ENCODE results near the gene PEAK1. TPM values are rescaled to one million over a fixed set of nuclear protein-coding genes. Genes with fewer than 3 reads are reported as not detected.

Gene PEAK1
- total RNA-seq, 4 donors from 2014 or later, result 51.1 to 82.2 (median 58.1) TPM

- TF ChIP-seq POLR2A (IDR thresholded peaks at IDR 0.05), result no peak
- TF ChIP-seq EP300 (IDR thresholded peaks at IDR 0.05; ENCODE audit: low read depth), result no peak
- no peak for TF ChIP-seq POLR2AphosphoS5 (IDR thresholded peaks at IDR 0.05)
- TF ChIP-seq CTCF (IDR thresholded peaks at IDR 0.05), result no peak
- no peak for DNase-seq
- 50 to 69% methylated on average over 4 to 8 of the region's 8 CpGs for WGBS, 2 donors (ENCODE audit: low coverage in 1 of 2)
- Histone ChIP-seq H3K4me3 (peak overlapping the region in 3 of 4 donors; percentile 93 to 99 (median 94)), H3K9me3 (no peaks in the 10 kb centered on the region), H3K27ac (peak overlapping the region; percentile 96 to 98 (median 97)), H3K4me1 (peaks cover 0 to 54% (median 37%) of the 10 kb centered on the region in 4 donors), H3K27me3 (no peaks in the 10 kb centered on the region), H3K36me3 (no peaks in the 10 kb centered on the region)
- intact Hi-C loops (cut with DNase I; ENCODE audit: low total_unique reads), result loop anchor here (2.0 kb wide), 1 partner anchor 78 kb away; no protein-coding TSS in a partner anchor
- in situ Hi-C loops (cut with MboI; ENCODE audit: low pct_ligation_motif_present in 1 of 4, low pct_unique_long_range_greater_than_20kb in 1 of 4, low sequenced_read_pairs in 3 of 4), result no loop called here
Observed at GRCh38 chr15:77418391-77418965, 1.4 kb downstream of the PEAK1 start.

- Histone ChIP-seq H3K27ac (peak overlapping the region in 3 of 4 donors; percentile 97 to 98 (median 97)), H3K4me3 (no peak overlapping the region), H3K27me3 (no peaks in the 10 kb centered on the region), H3K36me3 (no peaks in the 10 kb centered on the region), H3K4me1 (peaks cover 0 to 45% (median 36%) of the 10 kb centered on the region in 4 donors), H3K9me3 (no peaks in the 10 kb centered on the region)
- TF ChIP-seq POLR2A (IDR thresholded peaks at IDR 0.05) (no peak), POLR2AphosphoS5 (IDR thresholded peaks at IDR 0.05) (no peak)
- in situ Hi-C loops (cut with MboI; ENCODE audit: low pct_ligation_motif_present in 1 of 4, low pct_unique_long_range_greater_than_20kb in 1 of 4, low sequenced_read_pairs in 3 of 4) (no loop called here), intact Hi-C loops (cut with DNase I; ENCODE audit: low total_unique reads) (loop anchor here (2.0 kb wide), 1 partner anchor 79 kb away; no protein-coding TSS in a partner anchor)
- no peak for DNase-seq
- WGBS, 2 donors (ENCODE audit: low coverage in 1 of 2), result 33 to 39% methylated on average over 3 of the region's 3 CpGs
Observed at GRCh38 chr15:77417602-77418001, 2.3 kb downstream of the PEAK1 start.

GRCh38 chr15:77416954-77417353, 3.0 kb downstream of the PEAK1 start:
- H3K36me3 ChIP-seq, result no peaks in the 10 kb centered on the region
- peaks cover 0 to 40% (median 32%) of the 10 kb centered on the region in 4 donors for H3K4me1 ChIP-seq
- no peak overlapping the region for H3K27ac ChIP-seq
- no peak for TF ChIP-seq EP300 (IDR thresholded peaks at IDR 0.05; ENCODE audit: low read depth)
- no peak for TF ChIP-seq CTCF (IDR thresholded peaks at IDR 0.05)
- no peak for TF ChIP-seq POLR2AphosphoS5 (IDR thresholded peaks at IDR 0.05)
- TF ChIP-seq POLR2A (IDR thresholded peaks at IDR 0.05), result no peak
- H3K27me3 ChIP-seq, result no peaks in the 10 kb centered on the region
- intact Hi-C loops (cut with DNase I; ENCODE audit: low total_unique reads) (no loop called here), in situ Hi-C loops (cut with MboI; ENCODE audit: low pct_ligation_motif_present in 1 of 4, low pct_unique_long_range_greater_than_20kb in 1 of 4, low sequenced_read_pairs in 3 of 4) (no loop called here)
- no peaks in the 10 kb centered on the region for H3K9me3 ChIP-seq
- 79% methylated on average over 1 of the region's 1 CpG; no CpG with 5 or more reads in 1 of the 2 donors for WGBS, 2 donors (ENCODE audit: low coverage in 1 of 2)
- no peak overlapping the region for H3K4me3 ChIP-seq
- no peak for DNase-seq

- in situ Hi-C loops (cut with MboI; ENCODE audit: low pct_ligation_motif_present in 1 of 4, low pct_unique_long_range_greater_than_20kb in 1 of 4, low sequenced_read_pairs in 3 of 4), result no loop called here
- Histone ChIP-seq H3K9me3 (no peaks in the 10 kb centered on the region), H3K27ac (peak overlapping the region in 1 of 4 donors; percentile 26), H3K36me3 (no peaks in the 10 kb centered on the region), H3K4me3 (no peak overlapping the region), H3K4me1 (peaks cover 0 to 42% (median 28%) of the 10 kb centered on the region in 4 donors), H3K27me3 (no peaks in the 10 kb centered on the region)
- no peak for DNase-seq
- TF ChIP-seq CTCF (IDR thresholded peaks at IDR 0.05), result no peak
- TF ChIP-seq EP300 (IDR thresholded peaks at IDR 0.05; ENCODE audit: low read depth), result no peak
- peak in 1 of 3 donors; percentile 11 for TF ChIP-seq POLR2AphosphoS5 (IDR thresholded peaks at IDR 0.05)
- intact Hi-C loops (cut with DNase I; ENCODE audit: low total_unique reads), result no loop called here
- WGBS, 2 donors (ENCODE audit: low coverage in 1 of 2), result 72 to 89% methylated on average over 1 to 2 of the region's 2 CpGs
Observed at GRCh38 chr15:77416148-77416455, 3.8 kb downstream of the PEAK1 start.
